HepG2 (cell line): ENCODE results near the gene EIF4E1B. TPM values are rescaled to one million over a fixed set of nuclear protein-coding genes. Genes with fewer than 3 reads are reported as not detected.

ENCODE experiments used
- ATAC-seq: fragments of 200-7000 bp; cut with Tn5 transposase; 3 replicates; pipeline ENCODE4 v1.9.1; 2020; ENCODE audit warnings: mild to moderate bottlenecking, moderate library complexity
- BruUV-seq: library from RNA; stranded (reverse); fragments of 400-500 nt; replicated peaks from 2 replicates; lab custom pipeline; 2021; lab: Mats Ljungman, UMichigan
- CTCF ChIA-PET: fragments of 300-600 bp; formaldehyde crosslinking; extraction: SDS; loops from one replicate; lab custom pipeline; 2021; ENCODE audit warnings: low total read pairs, inconsistent platforms, low intra/inter-chr PET ratio; lab: Yijun Ruan, JAX
- POLR2A ChIA-PET: fragments of 350-600 bp; sonication (Branson Sonifier 250); formaldehyde crosslinking; loops from one replicate; lab custom pipeline; 2020; ENCODE audit warnings: antibody characterized with exemption, inconsistent platforms; lab: Yijun Ruan, JAX
- DNase-seq: peaks from one replicate; pipeline ENCODE4 v3.0.0-alpha.2; 2015; ENCODE audit warnings: low spot score
- FAIRE-seq: peaks from 3 replicates; lab custom pipeline; 2011; peaks lifted over from hg19 to GRCh38; lab: Jason Lieb, UNC
- H2AFZ ChIP-seq: one replicate; pipeline ENCODE4 v1.6.1; 2011; ENCODE audit warnings: low read length, inconsistent platforms
- H3K27ac ChIP-seq: fragments of 300-600 bp; 3 replicates; pipeline ENCODE4 v1.8.0; 2011; ENCODE audit warnings: mixed run types, mild to moderate bottlenecking, mixed read lengths, low read length, inconsistent platforms; ENCODE audit not compliant: insufficient read depth; ENCODE audit errors: extremely low read length
- H3K27me3 ChIP-seq, 2 experiments: fragments of 200-600 bp in 1 of 2; 2 replicates in 1 of 2; 3 replicates in 1 of 2; pipeline versions ENCODE4 v1.6.0 to v1.8.0; 2011; ENCODE audit warnings: low read length in 2 of 2, mild to moderate bottlenecking in 2 of 2, moderate library complexity in 2 of 2, inconsistent platforms in 1 of 2; ENCODE audit not compliant: insufficient read depth in 2 of 2, control insufficient read depth in 1 of 2
- H3K36me3 ChIP-seq, 2 experiments: fragments of 200-600 bp in 1 of 2; replicated peaks in 1 of 2; 2 replicates in 1 of 2; 3 replicates in 1 of 2; pipeline versions ENCODE4 v1.5.1 to v1.8.0; 2011; ENCODE audit warnings: low read length in 2 of 2, inconsistent platforms in 1 of 2; ENCODE audit not compliant: insufficient read depth in 2 of 2, control insufficient read depth in 1 of 2
- H3K4me1 ChIP-seq: 2 replicates; pipeline ENCODE4 v1.5.1; 2012; ENCODE audit warnings: low read length, inconsistent platforms; ENCODE audit not compliant: insufficient read depth
- H3K4me2 ChIP-seq: 2 replicates; pipeline ENCODE4 v1.6.0; 2011; ENCODE audit warnings: low read depth, low read length, inconsistent platforms
- H3K4me3 ChIP-seq, 3 experiments: fragments of 200-600 bp in 1 of 3; sonication (generic), shearing (Covaris generic) in 1 of 3; replicated peaks in 1 of 3; 2 replicates each; pipeline ENCODE4 v1.5.1; 2011 to 2016; ENCODE audit warnings: low read length in 3 of 3, inconsistent platforms in 2 of 3, low read depth in 2 of 3, mild to moderate bottlenecking in 2 of 3, control low read depth in 1 of 3, mixed read lengths in 1 of 3; ENCODE audit not compliant: insufficient read depth in 1 of 3
- H3K79me2 ChIP-seq: one replicate; pipeline ENCODE4 v1.6.1; 2011; ENCODE audit warnings: low read length, inconsistent platforms; ENCODE audit not compliant: insufficient read depth
- H3K9ac ChIP-seq: 2 replicates; pipeline ENCODE4 v1.6.0; 2011; ENCODE audit warnings: mild to moderate bottlenecking, low read depth, low read length, inconsistent platforms; ENCODE audit not compliant: insufficient read depth
- H3K9me3 ChIP-seq: 2 replicates; pipeline ENCODE4 v1.5.1; 2012; ENCODE audit warnings: mild to moderate bottlenecking, low read length
- H4K20me1 ChIP-seq: 2 replicates; pipeline ENCODE4 v1.6.0; 2011; ENCODE audit warnings: inconsistent platforms, mild to moderate bottlenecking, low read length, moderate library complexity; ENCODE audit not compliant: insufficient read depth
- EEA1 ChIP-seq: sonication (generic); formaldehyde crosslinking; IDR thresholded peaks from 2 replicates; pipeline ENCODE4 v1.5.1; 2020; ENCODE audit warnings: mild to moderate bottlenecking, missing genetic modification reagents, borderline replicate concordance
- EHMT2 ChIP-seq: fragments of 200-600 bp; sonication (generic); IDR thresholded peaks from 2 replicates; pipeline ENCODE4 v1.7.0; 2017; ENCODE audit warnings: antibody characterized with exemption, low read depth, low read length, borderline replicate concordance
- GLMP ChIP-seq: sonication (generic); formaldehyde crosslinking; IDR thresholded peaks from 2 replicates; pipeline ENCODE4 v1.9.0; 2021; ENCODE audit warnings: missing genetic modification reagents, mild to moderate bottlenecking, borderline replicate concordance
- MEIS1 ChIP-seq: sonication (generic); formaldehyde crosslinking; IDR thresholded peaks from 2 replicates; pipeline ENCODE4 v1.9.0; 2021; ENCODE audit warnings: mild to moderate bottlenecking, missing genetic modification reagents, moderate library complexity, borderline replicate concordance
- MLLT10 ChIP-seq: sonication (generic); formaldehyde crosslinking; IDR thresholded peaks from 2 replicates; pipeline ENCODE4 v1.4.0; 2020; ENCODE audit warnings: missing genetic modification reagents
- NR1H2 ChIP-seq: sonication (generic); formaldehyde crosslinking; IDR thresholded peaks from 2 replicates; pipeline ENCODE4 v1.8.1; 2022; ENCODE audit warnings: low read depth, missing genetic modification reagents, borderline replicate concordance
- PAF1 ChIP-seq: IDR thresholded peaks from 2 replicates; pipeline ENCODE4 v1.6.1; 2016; ENCODE audit warnings: missing genetic modification reagents, missing compliant biosample characterization
- RBM39 ChIP-seq: fragments of 200-400 bp; formaldehyde crosslinking; IDR thresholded peaks from one replicate; pipeline ENCODE4 v1.6.1; 2018; ENCODE audit warnings: antibody characterized with exemption, mild to moderate bottlenecking, low read depth, low read length; ENCODE audit not compliant: poor library complexity, severe bottlenecking
- TAF1 ChIP-seq: sonication (generic); formaldehyde crosslinking; IDR thresholded peaks from 2 replicates; pipeline ENCODE4 v1.4.0; 2020; ENCODE audit warnings: missing genetic modification reagents
- XRCC5 ChIP-seq: fragments of 200-400 bp; formaldehyde crosslinking; optimal IDR thresholded peaks from 2 replicates; pipeline ENCODE3; 2017; ENCODE audit warnings: mild to moderate bottlenecking, low read length
- YEATS4 ChIP-seq: sonication (generic); formaldehyde crosslinking; IDR thresholded peaks from 2 replicates; pipeline ENCODE4 v1.4.0; 2020; ENCODE audit warnings: missing genetic modification reagents, borderline replicate concordance
- ZFP1 ChIP-seq: IDR thresholded peaks from 2 replicates; pipeline ENCODE4 v1.6.1; 2016
- WGBS: methylation state at CpG from one replicate; pipeline ENCODE4 v1.1.6; 2017; ENCODE audit warnings: low lambda C conversion rate; 5-methylcytosine and 5-hydroxymethylcytosine counted together
- in situ Hi-C: cut with HindIII; loops from 2 replicates; pipeline ENCODE4 v1.10.0; 2017; ENCODE audit warnings: low pct_unique_long_range_greater_than_20kb; ENCODE audit not compliant: extremely low pct_ligation_motif_present
- intact Hi-C: fragments of 100-400 bp; cut with micrococcal nuclease; formaldehyde crosslinking; loops from one replicate; pipeline ENCODE4 v1.10.0; 2022; ENCODE audit not compliant: unreplicated experiment
- polyA plus RNA-seq, 8 experiments: library from polyadenylated mRNA; depleted of rRNA in 3 of 8; stranded (reverse) in 7 of 8; unstranded in 1 of 8; fragments of >200 nt; fragmentation: Illumina TruSeq in 4 of 8; extraction: Trizol in 4 of 8; gene quantifications; 2 replicates each; pipeline versions ENCODE4 v1.2.1 to v1.2.3, GENCODE V29; 2011 to 2016; ENCODE audit warnings: low read depth in 4 of 8, missing spikeins in 1 of 8, mixed read lengths in 1 of 8; ENCODE audit not compliant: insufficient read depth in 1 of 8
- total RNA-seq, 5 experiments: library from RNA; depleted of rRNA; stranded (reverse); fragments of >200 nt; fragmentation: Illumina TruSeq; extraction: Trizol; gene quantifications; 2 replicates each; pipeline ENCODE4 v1.2.3, GENCODE V29; 2016; ENCODE audit warnings: low read depth in 1 of 5
- TF ChIP-seq, protein P1 (sequence below): sonication (generic); formaldehyde crosslinking; IDR thresholded peaks from 2 replicates; pipeline ENCODE4 v1.4.0; 2020; ENCODE audit warnings: missing genetic modification reagents, mild to moderate bottlenecking, borderline replicate concordance
- TF ChIP-seq, protein P2 (sequence below): sonication (generic); formaldehyde crosslinking; IDR thresholded peaks from 2 replicates; pipeline ENCODE4 v1.5.0; 2020; ENCODE audit warnings: mild to moderate bottlenecking, missing genetic modification reagents, moderate library complexity
- TF ChIP-seq, protein P3 (sequence below): IDR thresholded peaks from 2 replicates; pipeline ENCODE4 v1.6.1; 2016; ENCODE audit warnings: low read depth

The EIF4E1B gene
- total and polyA plus RNA-seq, 2 of the 13 experiments (the other 11 are each of a cell fraction or from before 2014, with no cell fraction given), result not detected

GRCh38 chr5:176675676-176676360 lies 45.3 kb downstream of the EIF4E1B start:
- WGBS, result 57% methylated on average over 19 of the region's 19 CpGs
- DNase-seq, result peak; percentile 42
- Histone ChIP-seq H4K20me1 (no peaks in the 10 kb centered on the region), H3K9me3 (no peaks in the 10 kb centered on the region), H3K4me3 (peak overlapping the region in 1 of 3 experiments; percentile 29; a peak in 1 of 6 replicates), H3K9ac (no peak overlapping the region), H3K79me2 (no peaks in the 10 kb centered on the region), H3K27ac (peak overlapping the region; percentile 12), H2AFZ (no peak overlapping the region), H3K36me3 (no peaks in the 10 kb centered on the region), H3K27me3 (peaks cover 4 to 6% of the 10 kb centered on the region in 2 experiments; a peak in 3 of 5 replicates), H3K4me1 (peaks cover 39% of the 10 kb centered on the region), H3K4me2 (peak overlapping the region; percentile 55)
- peak; percentile 56 for FAIRE-seq
- intact Hi-C loops, result no loop called here
- BruUV-seq, result no TSS peak
- POLR2A ChIA-PET, result no interaction called here
- in situ Hi-C loops, result no loop called here
- CTCF ChIA-PET, result no interaction called here
- ATAC-seq, result peak; percentile 29; the same call in 2 of the 3 replicates
- peak; percentile 33 for TF ChIP-seq XRCC5
- no peak for TF ChIP-seq NR1H2 (CRISPR knock-in tag)
- TF ChIP-seq GLMP (CRISPR knock-in tag), result no peak
- no peak for TF ChIP-seq RBM39
- TF ChIP-seq, protein P1, sequence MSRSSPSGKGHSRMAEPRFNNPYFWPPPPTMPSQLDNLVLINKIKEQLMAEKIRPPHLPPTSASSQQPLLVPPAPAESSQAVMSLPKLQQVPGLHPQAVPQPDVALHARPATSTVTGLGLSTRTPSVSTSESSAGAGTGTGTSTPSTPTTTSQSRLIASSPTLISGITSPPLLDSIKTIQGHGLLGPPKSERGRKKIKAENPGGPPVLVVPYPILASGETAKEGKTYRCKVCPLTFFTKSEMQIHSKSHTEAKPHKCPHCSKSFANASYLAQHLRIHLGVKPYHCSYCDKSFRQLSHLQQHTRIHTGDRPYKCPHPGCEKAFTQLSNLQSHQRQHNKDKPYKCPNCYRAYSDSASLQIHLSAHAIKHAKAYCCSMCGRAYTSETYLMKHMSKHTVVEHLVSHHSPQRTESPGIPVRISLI (CRISPR knock-in tag), result no peak
- TF ChIP-seq, protein P2, sequence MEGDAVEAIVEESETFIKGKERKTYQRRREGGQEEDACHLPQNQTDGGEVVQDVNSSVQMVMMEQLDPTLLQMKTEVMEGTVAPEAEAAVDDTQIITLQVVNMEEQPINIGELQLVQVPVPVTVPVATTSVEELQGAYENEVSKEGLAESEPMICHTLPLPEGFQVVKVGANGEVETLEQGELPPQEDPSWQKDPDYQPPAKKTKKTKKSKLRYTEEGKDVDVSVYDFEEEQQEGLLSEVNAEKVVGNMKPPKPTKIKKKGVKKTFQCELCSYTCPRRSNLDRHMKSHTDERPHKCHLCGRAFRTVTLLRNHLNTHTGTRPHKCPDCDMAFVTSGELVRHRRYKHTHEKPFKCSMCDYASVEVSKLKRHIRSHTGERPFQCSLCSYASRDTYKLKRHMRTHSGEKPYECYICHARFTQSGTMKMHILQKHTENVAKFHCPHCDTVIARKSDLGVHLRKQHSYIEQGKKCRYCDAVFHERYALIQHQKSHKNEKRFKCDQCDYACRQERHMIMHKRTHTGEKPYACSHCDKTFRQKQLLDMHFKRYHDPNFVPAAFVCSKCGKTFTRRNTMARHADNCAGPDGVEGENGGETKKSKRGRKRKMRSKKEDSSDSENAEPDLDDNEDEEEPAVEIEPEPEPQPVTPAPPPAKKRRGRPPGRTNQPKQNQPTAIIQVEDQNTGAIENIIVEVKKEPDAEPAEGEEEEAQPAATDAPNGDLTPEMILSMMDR (CRISPR knock-in tag), result peak; percentile 53
- TF ChIP-seq, protein P3, sequence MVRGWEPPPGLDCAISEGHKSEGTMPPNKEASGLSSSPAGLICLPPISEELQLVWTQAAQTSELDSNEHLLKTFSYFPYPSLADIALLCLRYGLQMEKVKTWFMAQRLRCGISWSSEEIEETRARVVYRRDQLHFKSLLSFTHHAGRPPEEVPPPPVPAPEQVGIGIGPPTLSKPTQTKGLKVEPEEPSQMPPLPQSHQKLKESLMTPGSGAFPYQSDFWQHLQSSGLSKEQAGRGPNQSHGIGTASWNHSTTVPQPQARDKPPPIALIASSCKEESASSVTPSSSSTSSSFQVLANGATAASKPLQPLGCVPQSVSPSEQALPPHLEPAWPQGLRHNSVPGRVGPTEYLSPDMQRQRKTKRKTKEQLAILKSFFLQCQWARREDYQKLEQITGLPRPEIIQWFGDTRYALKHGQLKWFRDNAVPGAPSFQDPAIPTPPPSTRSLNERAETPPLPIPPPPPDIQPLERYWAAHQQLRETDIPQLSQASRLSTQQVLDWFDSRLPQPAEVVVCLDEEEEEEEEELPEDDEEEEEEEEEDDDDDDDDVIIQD (CRISPR knock-in tag), result no peak
- TF ChIP-seq YEATS4 (CRISPR knock-in tag), result 0 out of 2 replicates have a peak, but pooled peaks have one; percentile 9
- no peak for TF ChIP-seq TAF1 (CRISPR knock-in tag)
- 0 out of 2 replicates have a peak, but pooled peaks have one; percentile 28 for TF ChIP-seq MEIS1 (CRISPR knock-in tag)
- no peak for TF ChIP-seq MLLT10 (CRISPR knock-in tag)
- TF ChIP-seq EHMT2, result no peak
- 0 out of 2 replicates have a peak, but pooled peaks have one; percentile 39 for TF ChIP-seq EEA1 (CRISPR knock-in tag)
- no peak for TF ChIP-seq PAF1 (CRISPR knock-in tag)
- no peak for TF ChIP-seq ZFP1 (CRISPR knock-in tag)
